SK-N-SH treated with all-trans-retinoic acid at 6 μM for 48 hours (cell line): ENCODE measurements around the gene SAMD15.
"Not testable (repeated sequence)": the region's sequence is repeated elsewhere in the genome, so short reads cannot be mapped to it uniquely, and the experiment has no call there.

Experiments
- ATAC-seq: fragments of 200-7000 bp; cut with Tn5 transposase; 3 replicates; pipeline ENCODE4 v1.9.1; 2020; ENCODE audit warnings: mild to moderate bottlenecking, moderate library complexity
- ARNTL ChIP-seq: fragments of 450-650 bp; formaldehyde crosslinking; IDR thresholded peaks from 2 replicates; pipeline ENCODE4 v1.5.0; 2020; ENCODE audit warnings: low read depth, mild to moderate bottlenecking, moderate library complexity, borderline replicate concordance
- BACH2 ChIP-seq: fragments of 250-450 bp; sonication (Bioruptor Pico); IDR thresholded peaks from 2 replicates; pipeline ENCODE4 v1.9.0; 2021; ENCODE audit warnings: mild to moderate bottlenecking, borderline replicate concordance
- CSDC2 ChIP-seq: fragments of 250-450 bp; sonication (Bioruptor Pico); IDR thresholded peaks from 2 replicates; pipeline ENCODE4 v1.5.0; 2020; ENCODE audit warnings: mild to moderate bottlenecking, moderate library complexity
- ESRRG ChIP-seq: fragments of 250-450 bp; sonication (Bioruptor Pico); IDR thresholded peaks from 2 replicates; pipeline ENCODE4 v1.6.1; 2021; ENCODE audit warnings: mild to moderate bottlenecking
- GLIS3 ChIP-seq: fragments of 250-450 bp; sonication (Bioruptor Pico); IDR thresholded peaks from 2 replicates; pipeline ENCODE4 v1.5.0; 2020; ENCODE audit warnings: mild to moderate bottlenecking, moderate library complexity
- ISL1 ChIP-seq: fragments of 250-450 bp; sonication (Bioruptor Pico); IDR thresholded peaks from 2 replicates; pipeline ENCODE4 v2.1.2; 2022; ENCODE audit warnings: mild to moderate bottlenecking, moderate library complexity
- RARB ChIP-seq: fragments of 250-450 bp; sonication (Bioruptor Pico); IDR thresholded peaks from 2 replicates; pipeline ENCODE4 v1.8.0; 2021; ENCODE audit warnings: mild to moderate bottlenecking, moderate library complexity
- SNAI2 ChIP-seq: fragments of 250-450 bp; sonication (Bioruptor Pico); IDR thresholded peaks from 2 replicates; pipeline ENCODE4 v1.5.0; 2020; ENCODE audit warnings: mild to moderate bottlenecking, moderate library complexity
- TOX ChIP-seq: fragments of 250-450 bp; sonication (Bioruptor Pico); IDR thresholded peaks from 2 replicates; pipeline ENCODE4 v1.8.0; 2021; ENCODE audit warnings: mild to moderate bottlenecking, moderate library complexity, borderline replicate concordance
- ZC3H10 ChIP-seq: fragments of 250-450 bp; sonication (Bioruptor Pico); IDR thresholded peaks from 2 replicates; pipeline ENCODE4 v1.5.1; 2021; ENCODE audit warnings: mild to moderate bottlenecking, moderate library complexity
- ZFP3 ChIP-seq: fragments of 250-450 bp; sonication (Bioruptor Pico); IDR thresholded peaks from 2 replicates; pipeline ENCODE4 v1.5.0; 2020; ENCODE audit warnings: mild to moderate bottlenecking, moderate library complexity
- ZNF565 ChIP-seq: fragments of 450-650 bp; formaldehyde crosslinking; conservative IDR thresholded peaks from 2 replicates; pipeline ENCODE4 v1.5.0; 2020; ENCODE audit warnings: low read depth, mild to moderate bottlenecking, moderate library complexity
- ZNF8 ChIP-seq: fragments of 450-650 bp; formaldehyde crosslinking; IDR thresholded peaks from 2 replicates; pipeline ENCODE4 v1.5.0; 2020; ENCODE audit warnings: mild to moderate bottlenecking, moderate library complexity
- TF ChIP-seq, protein P1 (sequence below): fragments of 250-450 bp; sonication (Bioruptor Pico); IDR thresholded peaks from 2 replicates; pipeline ENCODE4 v1.5.1; 2021; ENCODE audit warnings: mild to moderate bottlenecking, moderate library complexity
- TF ChIP-seq, protein P2 (sequence below): fragments of 250-450 bp; sonication (Bioruptor Pico); IDR thresholded peaks from 2 replicates; pipeline ENCODE4 v1.8.0; 2020; ENCODE audit warnings: mild to moderate bottlenecking, moderate library complexity, borderline replicate concordance
- TF ChIP-seq, protein P3 (sequence below): fragments of 250-450 bp; sonication (Bioruptor Pico); IDR thresholded peaks from 2 replicates; pipeline ENCODE4 v1.8.0; 2021; ENCODE audit warnings: low read depth, mild to moderate bottlenecking, moderate library complexity, borderline replicate concordance
- TF ChIP-seq, protein P4 (sequence below): fragments of 250-450 bp; sonication (Bioruptor Pico); IDR thresholded peaks from 2 replicates; pipeline ENCODE4 v1.5.1; 2020; ENCODE audit warnings: low read depth, mild to moderate bottlenecking, moderate library complexity

Gene SAMD15

DNA sequence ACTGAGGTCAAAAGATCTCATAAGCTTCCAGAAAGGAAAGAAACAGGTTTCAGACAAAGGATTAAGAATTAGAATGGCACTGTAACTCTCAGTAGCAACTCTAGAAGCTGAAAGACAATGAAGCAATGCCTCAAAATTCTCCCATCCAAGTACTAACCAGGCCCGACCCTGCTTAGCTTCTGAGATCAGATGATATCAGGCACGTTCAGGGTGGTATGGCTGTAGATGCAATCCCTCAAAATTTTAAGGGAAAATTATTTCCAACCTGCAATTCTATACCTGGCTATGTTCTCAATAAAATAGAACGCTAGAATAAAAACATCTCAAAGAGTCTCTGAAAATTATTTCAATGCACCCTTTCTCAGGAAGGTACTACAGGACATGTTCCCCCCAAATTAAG lies 26.6 kb downstream of the SAMD15 start:
- TF ChIP-seq ZFP3 = no peak
- no peak for ATAC-seq

DNA sequence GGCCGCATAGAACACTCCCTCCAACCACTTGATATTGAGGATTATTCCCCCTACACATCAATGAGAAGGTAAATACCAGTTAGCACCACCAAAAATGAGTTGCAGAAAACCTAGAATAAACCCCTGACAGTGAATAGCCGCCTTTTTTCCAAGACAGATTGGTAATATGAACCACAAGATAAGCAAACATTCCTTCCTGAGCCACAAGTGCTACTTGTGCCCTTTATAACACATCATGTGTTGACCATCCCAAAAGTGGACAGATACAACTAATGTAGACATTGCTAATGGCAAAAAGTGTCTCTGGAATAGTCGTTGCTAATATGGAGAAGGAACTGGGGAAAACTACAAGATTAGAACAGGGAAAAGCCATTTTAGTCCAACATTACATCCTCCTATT lies 28.9 kb downstream of the SAMD15 start:
- TF ChIP-seq ESRRG (CRISPR knock-in tag) = no peak
- no peak for TF ChIP-seq ZNF565 (CRISPR knock-in tag)
- TF ChIP-seq, protein P1, sequence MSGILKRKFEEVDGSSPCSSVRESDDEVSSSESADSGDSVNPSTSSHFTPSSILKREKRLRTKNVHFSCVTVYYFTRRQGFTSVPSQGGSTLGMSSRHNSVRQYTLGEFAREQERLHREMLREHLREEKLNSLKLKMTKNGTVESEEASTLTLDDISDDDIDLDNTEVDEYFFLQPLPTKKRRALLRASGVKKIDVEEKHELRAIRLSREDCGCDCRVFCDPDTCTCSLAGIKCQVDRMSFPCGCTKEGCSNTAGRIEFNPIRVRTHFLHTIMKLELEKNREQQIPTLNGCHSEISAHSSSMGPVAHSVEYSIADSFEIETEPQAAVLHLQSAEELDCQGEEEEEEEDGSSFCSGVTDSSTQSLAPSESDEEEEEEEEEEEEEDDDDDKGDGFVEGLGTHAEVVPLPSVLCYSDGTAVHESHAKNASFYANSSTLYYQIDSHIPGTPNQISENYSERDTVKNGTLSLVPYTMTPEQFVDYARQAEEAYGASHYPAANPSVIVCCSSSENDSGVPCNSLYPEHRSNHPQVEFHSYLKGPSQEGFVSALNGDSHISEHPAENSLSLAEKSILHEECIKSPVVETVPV (CRISPR knock-in tag) = no peak
- ATAC-seq = no peak

DNA sequence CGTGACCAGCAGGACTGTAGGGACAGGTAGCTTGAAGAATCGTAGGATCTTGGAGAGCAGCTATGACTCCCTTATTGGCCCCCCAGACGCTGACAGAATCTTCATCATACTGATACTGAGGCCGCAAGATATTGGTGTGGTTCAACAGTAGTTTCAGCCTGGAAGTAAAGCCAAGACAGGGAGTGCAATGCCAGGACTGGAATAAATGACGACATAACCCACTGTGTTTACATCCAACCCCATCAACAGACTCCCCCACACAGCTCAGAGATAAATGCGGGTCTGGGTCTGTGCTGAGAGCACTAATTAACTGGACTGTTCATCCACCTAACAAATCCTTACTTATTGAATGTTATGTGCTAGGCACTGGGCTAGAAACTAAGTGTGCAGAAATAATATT lies 29.5 kb downstream of the SAMD15 start:
- no peak for ATAC-seq

DNA sequence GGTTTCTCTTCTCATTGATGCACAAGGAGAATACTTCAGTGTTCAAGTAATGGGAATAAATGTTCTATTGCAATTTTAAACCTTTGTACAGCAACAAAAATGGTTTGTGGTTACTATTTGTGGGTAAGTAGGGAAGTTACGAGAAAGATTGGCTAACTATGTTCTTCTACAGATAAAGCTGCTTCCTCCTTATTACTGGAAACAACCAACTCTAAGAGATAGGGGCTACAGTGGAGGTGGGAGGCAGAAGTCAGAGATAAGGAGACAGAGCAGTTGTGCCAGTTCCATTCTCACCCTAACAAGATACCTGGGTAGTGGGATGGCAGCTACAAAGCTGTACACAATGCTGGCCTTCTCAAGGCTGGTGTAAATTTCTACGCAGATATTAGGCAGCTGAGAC lies 30.0 kb downstream of the SAMD15 start:
- TF ChIP-seq ISL1 (CRISPR knock-in tag) = no peak
- TF ChIP-seq CSDC2 (CRISPR knock-in tag) = no peak
- no peak for TF ChIP-seq TOX (CRISPR knock-in tag)
- TF ChIP-seq, protein P2, sequence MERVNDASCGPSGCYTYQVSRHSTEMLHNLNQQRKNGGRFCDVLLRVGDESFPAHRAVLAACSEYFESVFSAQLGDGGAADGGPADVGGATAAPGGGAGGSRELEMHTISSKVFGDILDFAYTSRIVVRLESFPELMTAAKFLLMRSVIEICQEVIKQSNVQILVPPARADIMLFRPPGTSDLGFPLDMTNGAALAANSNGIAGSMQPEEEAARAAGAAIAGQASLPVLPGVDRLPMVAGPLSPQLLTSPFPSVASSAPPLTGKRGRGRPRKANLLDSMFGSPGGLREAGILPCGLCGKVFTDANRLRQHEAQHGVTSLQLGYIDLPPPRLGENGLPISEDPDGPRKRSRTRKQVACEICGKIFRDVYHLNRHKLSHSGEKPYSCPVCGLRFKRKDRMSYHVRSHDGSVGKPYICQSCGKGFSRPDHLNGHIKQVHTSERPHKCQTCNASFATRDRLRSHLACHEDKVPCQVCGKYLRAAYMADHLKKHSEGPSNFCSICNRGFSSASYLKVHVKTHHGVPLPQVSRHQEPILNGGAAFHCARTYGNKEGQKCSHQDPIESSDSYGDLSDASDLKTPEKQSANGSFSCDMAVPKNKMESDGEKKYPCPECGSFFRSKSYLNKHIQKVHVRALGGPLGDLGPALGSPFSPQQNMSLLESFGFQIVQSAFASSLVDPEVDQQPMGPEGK = no peak
- no peak for TF ChIP-seq ZNF8 (CRISPR knock-in tag)
- no peak for TF ChIP-seq RARB (CRISPR knock-in tag)
- TF ChIP-seq BACH2 (CRISPR knock-in tag) = no peak
- no peak for TF ChIP-seq ARNTL (CRISPR knock-in tag)
- TF ChIP-seq ESRRG (CRISPR knock-in tag) = no peak
- no peak for TF ChIP-seq ZNF565 (CRISPR knock-in tag)
- TF ChIP-seq GLIS3 (CRISPR knock-in tag) = no peak
- ATAC-seq = no peak

More for the DNA sequence above, 29.5 kb downstream of the SAMD15 start:
- no peak for TF ChIP-seq ESRRG (CRISPR knock-in tag)
- no peak for TF ChIP-seq BACH2 (CRISPR knock-in tag)
- TF ChIP-seq, protein P3, sequence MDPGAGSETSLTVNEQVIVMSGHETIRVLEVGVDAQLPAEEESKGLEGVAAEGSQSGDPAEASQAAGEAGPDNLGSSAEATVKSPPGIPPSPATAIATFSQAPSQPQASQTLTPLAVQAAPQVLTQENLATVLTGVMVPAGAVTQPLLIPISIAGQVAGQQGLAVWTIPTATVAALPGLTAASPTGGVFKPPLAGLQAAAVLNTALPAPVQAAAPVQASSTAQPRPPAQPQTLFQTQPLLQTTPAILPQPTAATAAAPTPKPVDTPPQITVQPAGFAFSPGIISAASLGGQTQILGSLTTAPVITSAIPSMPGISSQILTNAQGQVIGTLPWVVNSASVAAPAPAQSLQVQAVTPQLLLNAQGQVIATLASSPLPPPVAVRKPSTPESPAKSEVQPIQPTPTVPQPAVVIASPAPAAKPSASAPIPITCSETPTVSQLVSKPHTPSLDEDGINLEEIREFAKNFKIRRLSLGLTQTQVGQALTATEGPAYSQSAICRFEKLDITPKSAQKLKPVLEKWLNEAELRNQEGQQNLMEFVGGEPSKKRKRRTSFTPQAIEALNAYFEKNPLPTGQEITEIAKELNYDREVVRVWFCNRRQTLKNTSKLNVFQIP (CRISPR knock-in tag) = no peak
- TF ChIP-seq, protein P4, sequence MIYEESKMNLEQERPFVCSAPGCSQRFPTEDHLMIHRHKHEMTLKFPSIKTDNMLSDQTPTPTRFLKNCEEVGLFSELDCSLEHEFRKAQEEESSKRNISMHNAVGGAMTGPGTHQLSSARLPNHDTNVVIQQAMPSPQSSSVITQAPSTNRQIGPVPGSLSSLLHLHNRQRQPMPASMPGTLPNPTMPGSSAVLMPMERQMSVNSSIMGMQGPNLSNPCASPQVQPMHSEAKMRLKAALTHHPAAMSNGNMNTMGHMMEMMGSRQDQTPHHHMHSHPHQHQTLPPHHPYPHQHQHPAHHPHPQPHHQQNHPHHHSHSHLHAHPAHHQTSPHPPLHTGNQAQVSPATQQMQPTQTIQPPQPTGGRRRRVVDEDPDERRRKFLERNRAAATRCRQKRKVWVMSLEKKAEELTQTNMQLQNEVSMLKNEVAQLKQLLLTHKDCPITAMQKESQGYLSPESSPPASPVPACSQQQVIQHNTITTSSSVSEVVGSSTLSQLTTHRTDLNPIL (CRISPR knock-in tag) = no peak
- TF ChIP-seq, protein P2 = no peak
- no peak for TF ChIP-seq SNAI2
- TF ChIP-seq ZNF565 (CRISPR knock-in tag) = no peak
- TF ChIP-seq ARNTL (CRISPR knock-in tag) = no peak
- no peak for TF ChIP-seq RARB (CRISPR knock-in tag)
- TF ChIP-seq ZC3H10 (CRISPR knock-in tag) = no peak

DNA sequence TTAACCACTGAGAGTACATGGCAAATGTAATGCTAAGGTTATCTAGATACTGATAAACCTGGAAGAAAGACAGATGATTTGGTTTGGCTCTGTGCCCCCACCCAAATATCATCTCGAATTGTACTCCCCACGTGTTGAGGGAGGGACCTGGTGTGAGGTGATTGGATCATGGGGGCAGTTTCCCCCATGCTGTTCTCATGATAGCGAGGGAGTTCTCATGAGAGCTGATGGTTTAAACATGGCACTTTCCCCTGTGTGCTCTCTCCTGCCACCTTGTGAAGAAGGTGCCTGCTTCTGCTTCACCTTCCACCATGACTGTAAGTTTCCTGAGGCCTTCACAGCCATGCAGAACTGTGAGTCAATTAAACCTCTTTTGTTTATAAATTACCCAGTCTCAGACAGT lies 32.0 kb downstream of the SAMD15 start:
- ATAC-seq = no peak
- TF ChIP-seq ZC3H10 (CRISPR knock-in tag) (no peak), ARNTL (CRISPR knock-in tag) (no peak)

DNA sequence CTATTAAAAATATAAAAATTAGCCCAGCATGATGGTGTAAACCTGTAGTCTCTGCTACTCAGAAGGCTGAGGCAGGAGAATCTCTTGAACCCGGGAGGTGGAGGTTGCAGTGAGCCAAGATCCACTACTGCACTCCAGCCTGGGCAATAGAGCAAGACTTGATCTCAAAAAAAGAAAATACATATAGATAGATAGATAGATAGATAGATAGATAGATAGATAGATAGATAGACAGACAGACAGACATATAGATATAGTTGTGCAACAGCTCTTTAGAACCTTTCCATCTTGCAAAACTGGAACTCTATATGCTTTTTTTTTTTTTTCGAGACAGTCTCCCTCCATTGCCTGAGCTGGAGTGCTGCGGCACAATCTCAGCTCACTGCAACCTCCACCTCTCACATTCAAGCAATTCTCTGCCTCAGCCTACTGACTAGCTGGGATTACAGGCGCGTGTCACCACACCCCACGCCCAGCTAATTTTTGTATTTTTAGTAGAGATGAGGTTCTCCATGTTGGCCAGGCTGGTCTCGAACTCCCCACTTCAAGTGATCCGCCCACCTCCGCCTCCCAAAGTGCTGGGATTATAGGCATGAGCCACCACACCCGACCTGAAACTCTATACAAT lies 38.3 kb downstream of the SAMD15 start:
- not testable (repeated sequence) for ATAC-seq

DNA sequence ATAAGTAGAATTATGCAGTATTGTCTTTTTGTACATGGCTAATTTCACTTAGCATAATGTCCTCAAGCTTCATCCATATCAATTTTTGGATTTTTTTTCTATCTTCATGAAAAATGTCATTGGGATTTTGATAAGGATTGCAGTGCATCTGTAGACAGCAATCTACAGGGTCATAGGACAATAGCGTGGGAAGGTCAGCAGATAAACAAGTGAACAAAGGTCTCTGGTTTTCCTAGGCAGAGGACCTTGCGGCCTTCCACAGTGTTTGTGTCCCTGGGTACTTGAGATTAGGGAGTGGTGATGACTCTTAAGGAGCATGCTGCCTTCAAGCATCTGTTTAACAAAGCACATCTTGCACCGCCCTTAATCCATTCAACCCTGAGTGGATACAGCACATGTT lies 38.9 kb downstream of the SAMD15 start:
- not testable (repeated sequence) for ATAC-seq
